H1 (cell line): Measurements from ENCODE around the gene NMT1. TPM values are rescaled to one million over a fixed set of nuclear protein-coding genes. Genes with fewer than 3 reads are reported as not detected.

Experiments used
- ATF2 ChIP-seq: IDR thresholded peaks from 2 replicates; pipeline ENCODE4 v1.6.1; 2012; ENCODE audit warnings: low read length, inconsistent platforms
- BACH1 ChIP-seq: IDR thresholded peaks from 2 replicates; pipeline ENCODE4 v1.6.1; 2012; ENCODE audit warnings: low read length, improper control_type of control experiment
- CBX5 ChIP-seq: fragments of 300-800, 300-1000 bp; sonication (generic); IDR thresholded peaks from 2 replicates; pipeline ENCODE4 v1.7.1; 2016; ENCODE audit warnings: antibody characterized with exemption, low read length, low read depth
- CHD1 ChIP-seq: IDR thresholded peaks from 2 replicates; pipeline ENCODE4 v1.6.1; 2012; ENCODE audit warnings: low read depth, low read length, improper control_type of control experiment
- E2F6 ChIP-seq: IDR thresholded peaks from 2 replicates; pipeline ENCODE4 v1.6.1; 2012; ENCODE audit warnings: inconsistent platforms
- FOSL1 ChIP-seq: IDR thresholded peaks from 2 replicates; pipeline ENCODE4 v1.6.1; 2011; ENCODE audit warnings: mild to moderate bottlenecking, low read depth, low read length, moderate library complexity; ENCODE audit not compliant: insufficient read depth
- GABPA ChIP-seq: IDR thresholded peaks from 2 replicates; pipeline ENCODE4 v1.6.1; 2011; ENCODE audit warnings: mild to moderate bottlenecking, low read length, moderate library complexity, borderline replicate concordance; ENCODE audit not compliant: insufficient read depth
- HDAC6 ChIP-seq: IDR thresholded peaks from one replicate; pipeline ENCODE4 v1.7.1; 2012; ENCODE audit warnings: low read depth, mild to moderate bottlenecking, inconsistent platforms, low read length, moderate library complexity
- JUN ChIP-seq: IDR thresholded peaks from 2 replicates; pipeline ENCODE4 v1.6.1; 2011; ENCODE audit warnings: low read depth, mild to moderate bottlenecking, improper control_type of control experiment, low read length
- KDM1A ChIP-seq: fragments of 200-600, 300-600 bp; sonication (generic); IDR thresholded peaks from 2 replicates; pipeline ENCODE4 v1.7.1; 2016; ENCODE audit warnings: mild to moderate bottlenecking, low read length, borderline replicate concordance
- KDM4A ChIP-seq: IDR thresholded peaks from one replicate; pipeline ENCODE4 v1.7.1; 2012; ENCODE audit warnings: low read depth, mild to moderate bottlenecking, moderate library complexity, low read length, inconsistent platforms; ENCODE audit not compliant: severe bottlenecking
- KDM5A ChIP-seq: fragments of 200-600 bp; IDR thresholded peaks from 2 replicates; pipeline ENCODE4 v1.7.1; 2012; ENCODE audit warnings: mild to moderate bottlenecking, low read length, inconsistent platforms, mixed read lengths
- MAFK ChIP-seq: IDR thresholded peaks from 2 replicates; pipeline ENCODE4 v1.6.1; 2012; ENCODE audit warnings: low read depth, mild to moderate bottlenecking, improper control_type of control experiment, low read length
- POLR2AphosphoS5 ChIP-seq: IDR thresholded peaks from 2 replicates; pipeline ENCODE4 v1.6.1; 2011; ENCODE audit warnings: low read depth, low read length
- POU5F1 ChIP-seq: IDR thresholded peaks from 2 replicates; pipeline ENCODE4 v1.6.1; 2011; ENCODE audit warnings: low read depth, mild to moderate bottlenecking, low read length, moderate library complexity
- RAD21 ChIP-seq, 2 experiments: IDR thresholded peaks in 1 of 2; conservative IDR thresholded peaks in 1 of 2; 2 replicates each; pipeline ENCODE4 v1.6.1; 2011; ENCODE audit warnings: low read depth in 2 of 2, low read length in 2 of 2, improper control_type of control experiment in 1 of 2, inconsistent platforms in 1 of 2, mild to moderate bottlenecking in 1 of 2, moderate library complexity in 1 of 2
- RFX5 ChIP-seq: IDR thresholded peaks from 2 replicates; pipeline ENCODE4 v1.6.1; 2011; ENCODE audit warnings: low read depth, low read length, improper control_type of control experiment, borderline replicate concordance
- RXRA ChIP-seq: IDR thresholded peaks from 2 replicates; pipeline ENCODE4 v1.6.1; 2011; ENCODE audit warnings: low read depth, mild to moderate bottlenecking, low read length, moderate library complexity; ENCODE audit not compliant: insufficient read depth
- TAF7 ChIP-seq: optimal IDR thresholded peaks from 2 replicates; pipeline ENCODE3; 2011; ENCODE audit warnings: low read depth, mild to moderate bottlenecking, inconsistent platforms, low read length, moderate library complexity, borderline replicate concordance
- TBP ChIP-seq: IDR thresholded peaks from 2 replicates; pipeline ENCODE4 v1.6.1; 2011; ENCODE audit warnings: low read depth, low read length, improper control_type of control experiment
- TCF12 ChIP-seq: IDR thresholded peaks from 2 replicates; pipeline ENCODE4 v1.6.1; 2011; ENCODE audit warnings: low read depth, mild to moderate bottlenecking, low read length
- TEAD4 ChIP-seq: IDR thresholded peaks from 2 replicates; pipeline ENCODE4 v1.6.1; 2012; ENCODE audit warnings: low read depth, low read length, inconsistent platforms, mixed read lengths
- polyA plus RNA-seq, 7 experiments: library from polyadenylated mRNA; depleted of rRNA in 3 of 7; stranded (reverse) in 5 of 7; unstranded in 2 of 7; fragments of >200 nt in 5 of 7; fragments of 200-250 nt in 2 of 7; gene quantifications; 1 replicate in 5 of 7; 2 replicates in 1 of 7; 4 replicates in 1 of 7; pipeline versions ENCODE4 v1.2.1 to v1.2.3, GENCODE V29; 2011 to 2013; ENCODE audit warnings: missing spikeins in 2 of 7, mixed read lengths in 2 of 7
- total RNA-seq: library from RNA; stranded (reverse); fragmentation: NEBNext Ultra II Directional; extraction: Animal tissue kit (Norgen Biotek cat#: 25700); gene quantifications from 2 replicates; pipeline ENCODE4 v1.2.1, GENCODE V29; 2021

The NMT1 gene
- total and polyA plus RNA-seq, 2 of the 8 experiments (the other 6 are each of a cell fraction or from before 2014, with no cell fraction given), result 42.9 to 149 TPM

GRCh38 chr17:45051060-45051719 is 9.9 kb upstream of the NMT1 start, which contains the start of gene DCAKD (continued):
- TF ChIP-seq E2F6 (0 out of 2 replicates have a peak, but pooled peaks have one; percentile 12), RAD21 (IDR thresholded peaks at IDR 0.05 in 1 of 2, conservative IDR thresholded peaks at IDR 0.05 in 1 of 2; ENCODE audit: low read depth in 2 of 2, low read length in 2 of 2) (no peak; a peak in 1 of 4 replicates), JUN (no peak), KDM5A (no peak), GABPA (peak; percentile 77; the same call in 1 of the 2 replicates), RFX5 (no peak), CBX5 (no peak), TEAD4 (no peak), POLR2AphosphoS5 (peak; percentile 42; the same call in 1 of the 2 replicates), KDM4A (no peak), CHD1 (no peak), KDM1A (0 out of 2 replicates have a peak, but pooled peaks have one; percentile 30), HDAC6 (no peak), ATF2 (no peak), TBP (peak; percentile 43; the same call in 1 of the 2 replicates), MAFK (no peak), POU5F1 (no peak), TAF7 (no peak), TCF12 (no peak), BACH1 (no peak), FOSL1 (peak; percentile 55; the same call in 1 of the 2 replicates), RXRA (no peak)
